Measurements from ENCODE around the gene EXPH5.
"Not testable (repeated sequence)": the region's sequence is repeated elsewhere in the genome, so short reads cannot be mapped to it uniquely, and the experiment has no call there.

EXPH5 gene

DNA sequence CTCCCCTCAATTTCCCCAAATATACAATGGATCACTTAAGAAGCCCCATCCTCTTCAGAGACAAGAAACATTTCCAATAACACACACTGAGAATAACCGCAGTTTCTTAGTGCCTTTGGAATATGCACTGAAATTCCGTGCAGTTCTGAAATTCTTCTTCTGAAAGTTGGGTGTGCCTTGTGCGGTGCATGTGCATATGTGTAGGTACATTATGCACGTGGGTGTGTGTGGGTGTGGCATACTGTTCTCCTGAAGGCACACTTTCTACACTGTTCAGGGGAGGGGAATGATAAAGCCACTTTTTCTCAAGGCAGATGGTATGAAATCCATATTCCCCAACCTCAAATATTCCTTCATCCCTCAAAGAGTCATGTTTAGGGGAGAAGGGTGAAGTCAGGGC is 1.7 kb downstream of the EXPH5 start:
- no peak overlapping the region for H3K4me3 ChIP-seq (replicated peaks in 1 of 2; ENCODE audit: low read depth in 2 of 2, low read length in 2 of 2)
- no peak for TF ChIP-seq CTCF (IDR thresholded peaks at IDR 0.05; ENCODE audit: low read depth, low read length)
- DNase-seq (ENCODE audit: low read depth in 2 of 2), result no peak

DNA sequence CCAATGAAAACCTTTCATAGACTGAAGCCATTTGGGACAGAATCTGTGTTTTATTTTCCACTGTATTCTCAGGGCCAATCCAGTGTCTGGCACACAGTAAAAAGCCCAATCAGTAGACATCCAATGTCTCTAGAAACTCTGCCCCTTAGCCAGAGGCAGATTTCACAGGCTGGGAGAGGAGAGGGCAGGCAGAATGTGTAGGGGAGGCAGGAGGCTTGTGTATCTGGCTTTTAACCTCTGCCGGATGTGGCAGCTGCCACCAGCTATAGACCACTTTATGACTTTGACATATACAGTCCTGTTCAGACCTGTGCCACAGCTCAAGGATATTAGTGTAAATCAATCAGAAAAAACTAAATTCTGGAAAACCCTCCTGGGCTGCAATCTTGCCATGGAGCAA is 4.4 kb downstream of the EXPH5 start:
- TF ChIP-seq CTCF (IDR thresholded peaks at IDR 0.05; ENCODE audit: low read depth, low read length), result no peak
- no peak for DNase-seq (ENCODE audit: low read depth in 2 of 2)
- no peak overlapping the region for H3K4me3 ChIP-seq (replicated peaks in 1 of 2; ENCODE audit: low read depth in 2 of 2, low read length in 2 of 2)

- no peak overlapping the region for H3K4me3 ChIP-seq (replicated peaks in 1 of 2; ENCODE audit: low read depth in 2 of 2, low read length in 2 of 2)
- no peak for TF ChIP-seq CTCF (IDR thresholded peaks at IDR 0.05; ENCODE audit: low read depth, low read length)
- no peak for DNase-seq (ENCODE audit: low read depth in 2 of 2)
These were observed 5.3 kb downstream of the EXPH5 start for GRCh38 chr11:108588287-108588686.

- no peak for TF ChIP-seq CTCF (IDR thresholded peaks at IDR 0.05; ENCODE audit: low read depth, low read length)
- DNase-seq (ENCODE audit: low read depth in 2 of 2), result no peak
- H3K4me3 ChIP-seq (replicated peaks in 1 of 2; ENCODE audit: low read depth in 2 of 2, low read length in 2 of 2), result no peak overlapping the region
These were observed 6.5 kb downstream of the EXPH5 start for GRCh38 chr11:108587109-108587508.

DNA sequence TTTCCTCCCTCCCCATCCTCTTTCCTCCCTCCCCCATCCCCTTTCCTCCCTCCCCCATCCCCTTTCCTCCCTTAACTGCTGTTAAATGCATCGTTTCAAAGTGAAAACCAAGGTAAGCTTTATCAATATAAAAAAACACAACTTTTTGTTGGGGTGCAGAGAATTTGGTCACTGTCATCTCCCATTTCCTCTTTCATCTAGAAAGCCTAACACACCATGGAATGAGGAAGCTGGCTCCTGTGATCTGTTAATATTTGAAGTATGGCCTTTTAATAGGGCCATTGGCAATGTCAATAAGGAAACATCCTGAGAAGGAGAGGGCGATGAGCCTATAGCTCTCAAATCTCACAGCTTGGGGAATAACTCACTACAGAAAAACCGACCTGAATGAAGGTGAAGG is 7.0 kb downstream of the EXPH5 start:
- no peak overlapping the region for H3K4me3 ChIP-seq (replicated peaks in 1 of 2; ENCODE audit: low read depth in 2 of 2, low read length in 2 of 2)
- DNase-seq (ENCODE audit: low read depth in 2 of 2), result no peak
- TF ChIP-seq CTCF (IDR thresholded peaks at IDR 0.05; ENCODE audit: low read depth, low read length), result no peak

DNA sequence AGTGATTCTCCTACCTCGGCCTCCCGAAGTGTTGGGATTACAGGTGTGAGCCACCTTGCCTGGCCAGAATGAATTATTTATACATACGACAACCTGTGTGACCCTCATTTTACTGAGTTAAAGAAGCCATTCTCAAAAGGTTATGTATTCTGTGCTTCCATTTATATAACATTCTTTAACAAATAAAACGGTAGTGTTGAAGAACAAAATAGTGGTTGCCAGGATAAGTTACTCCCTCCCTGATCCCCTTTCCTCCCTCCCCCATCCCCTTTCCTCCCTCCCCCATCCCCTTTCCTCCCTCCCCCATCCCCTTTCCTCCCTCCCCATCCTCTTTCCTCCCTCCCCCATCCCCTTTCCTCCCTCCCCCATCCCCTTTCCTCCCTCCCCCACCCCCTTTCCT is 7.4 kb downstream of the EXPH5 start:
- not testable (repeated sequence) for H3K4me3 ChIP-seq (replicated peaks in 1 of 2; ENCODE audit: low read depth in 2 of 2, low read length in 2 of 2); DNase-seq (ENCODE audit: low read depth in 2 of 2)

DNA sequence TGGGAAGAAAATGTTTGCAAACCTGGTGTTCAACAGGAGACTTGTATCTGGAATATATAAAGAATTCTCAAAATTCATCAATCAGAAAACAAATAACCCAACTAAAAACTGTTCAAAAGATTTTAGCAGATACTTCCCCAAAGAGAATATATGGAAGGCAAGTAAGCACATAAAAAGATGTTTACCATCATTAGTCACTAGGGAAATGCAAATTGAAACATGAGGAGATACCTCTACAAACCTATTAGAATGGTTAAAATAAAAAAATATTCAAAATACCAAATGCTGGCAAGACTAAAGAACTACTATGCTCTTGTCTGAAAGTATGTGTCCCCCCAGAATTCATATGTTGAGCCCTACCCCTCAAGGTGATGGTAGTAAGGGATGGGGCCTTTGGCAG is 8.6 kb downstream of the EXPH5 start:
- no peak overlapping the region for H3K4me3 ChIP-seq (replicated peaks in 1 of 2; ENCODE audit: low read depth in 2 of 2, low read length in 2 of 2)
- no peak for DNase-seq (ENCODE audit: low read depth in 2 of 2)
- TF ChIP-seq CTCF (IDR thresholded peaks at IDR 0.05; ENCODE audit: low read depth, low read length), result no peak
